Mesenchymal stem cell (in vitro differentiated cells and primary cell): ENCODE data around the gene IGF1R.

Experiments
- DNase-seq: peaks from one replicate; pipeline ENCODE4 v3.0.0-alpha.2; 2013
- H2AFZ ChIP-seq: one replicate; pipeline ENCODE4 v1.6.1; 2013; ENCODE audit warnings: low read depth, mild to moderate bottlenecking, control low read depth, inconsistent platforms, low read length, moderate library complexity
- H2AK5ac ChIP-seq: 2 replicates; pipeline ENCODE4 v1.6.1; 2013; ENCODE audit warnings: low read length, moderate library complexity, mild to moderate bottlenecking, inconsistent platforms; ENCODE audit not compliant: severe bottlenecking
- H2BK120ac ChIP-seq: one replicate; pipeline ENCODE4 v1.6.1; 2013; ENCODE audit warnings: low read depth, mild to moderate bottlenecking, inconsistent platforms, low read length, moderate library complexity
- H2BK12ac ChIP-seq, 2 experiments: one replicate each; pipeline ENCODE4 v1.6.1; 2013; ENCODE audit warnings: inconsistent platforms in 2 of 2, low read length in 2 of 2, mild to moderate bottlenecking in 2 of 2, moderate library complexity in 2 of 2, control low read depth in 1 of 2
- H2BK15ac ChIP-seq: one replicate; pipeline ENCODE4 v1.6.1; 2013; ENCODE audit warnings: mild to moderate bottlenecking, low read depth, inconsistent platforms; ENCODE audit not compliant: poor library complexity, severe bottlenecking
- H2BK5ac ChIP-seq: 2 replicates; pipeline ENCODE4 v1.6.1; 2013; ENCODE audit warnings: low read depth, mild to moderate bottlenecking, low read length, control low read depth, inconsistent platforms; ENCODE audit not compliant: poor library complexity, severe bottlenecking
- H3K14ac ChIP-seq, 2 experiments: one replicate each; pipeline ENCODE4 v1.6.1; 2013; ENCODE audit warnings: inconsistent platforms in 2 of 2, low read length in 2 of 2, control low read depth in 1 of 2, mild to moderate bottlenecking in 1 of 2, moderate library complexity in 1 of 2
- H3K18ac ChIP-seq, 2 experiments: one replicate each; pipeline ENCODE4 v1.6.1; 2013; ENCODE audit warnings: inconsistent platforms in 2 of 2, low read length in 2 of 2, control low read depth in 1 of 2, low read depth in 1 of 2, mild to moderate bottlenecking in 1 of 2
- H3K23ac ChIP-seq, 2 experiments: one replicate each; pipeline ENCODE4 v1.6.1; 2013; ENCODE audit warnings: inconsistent platforms in 2 of 2, low read length in 2 of 2, mild to moderate bottlenecking in 2 of 2, moderate library complexity in 2 of 2, control low read depth in 1 of 2
- H3K27ac ChIP-seq: 2 replicates; pipeline ENCODE4 v1.5.1; 2013; ENCODE audit warnings: mild to moderate bottlenecking, moderate library complexity, low read length, control low read depth, inconsistent platforms; ENCODE audit not compliant: poor library complexity, severe bottlenecking
- H3K27me3 ChIP-seq, 2 experiments: 2 replicates each; pipeline versions ENCODE4 v1.6.1 to v1.7.0; 2013; ENCODE audit warnings: low read length in 2 of 2, mild to moderate bottlenecking in 2 of 2, moderate library complexity in 2 of 2, control low read depth in 1 of 2, inconsistent platforms in 1 of 2; ENCODE audit not compliant: control insufficient read depth in 1 of 2, insufficient read depth in 1 of 2
- H3K36me3 ChIP-seq, 2 experiments: 2 replicates each; pipeline versions ENCODE4 v1.6.1 to v1.7.0; 2013; ENCODE audit warnings: low read length in 2 of 2, control low read depth in 1 of 2, inconsistent platforms in 1 of 2, low read depth in 1 of 2, mild to moderate bottlenecking in 1 of 2; ENCODE audit not compliant: insufficient read depth in 2 of 2, control insufficient read depth in 1 of 2
- H3K4ac ChIP-seq, 2 experiments: one replicate each; pipeline ENCODE4 v1.6.1; 2013; ENCODE audit warnings: inconsistent platforms in 2 of 2, low read length in 2 of 2, mild to moderate bottlenecking in 2 of 2, moderate library complexity in 2 of 2, control low read depth in 1 of 2, low read depth in 1 of 2
- H3K4me1 ChIP-seq: 2 replicates; pipeline ENCODE4 v1.6.1; 2013; ENCODE audit warnings: low read depth, low read length, control low read depth; ENCODE audit not compliant: control insufficient read depth, insufficient read depth
- H3K4me2 ChIP-seq: 2 replicates; pipeline ENCODE4 v1.6.1; 2013; ENCODE audit warnings: low read length, mild to moderate bottlenecking, inconsistent platforms; ENCODE audit not compliant: poor library complexity, severe bottlenecking
- H3K4me3 ChIP-seq, 2 experiments: 2 replicates each; pipeline versions ENCODE4 v1.5.1 to v1.7.0; 2013; ENCODE audit warnings: low read length in 2 of 2, mild to moderate bottlenecking in 2 of 2, control low read depth in 1 of 2, low read depth in 1 of 2; ENCODE audit not compliant: insufficient read depth in 1 of 2
- H3K79me1 ChIP-seq: replicated peaks from 2 replicates; pipeline ENCODE4 v1.6.1; 2013; ENCODE audit warnings: mild to moderate bottlenecking, control low read depth, low read length, inconsistent platforms; ENCODE audit not compliant: poor library complexity, severe bottlenecking
- H3K9ac ChIP-seq: 2 replicates; pipeline ENCODE4 v1.7.0; 2013; ENCODE audit warnings: mild to moderate bottlenecking, low read length, moderate library complexity
- H3K9me3 ChIP-seq: 2 replicates; pipeline ENCODE4 v1.7.0; 2013; ENCODE audit warnings: mild to moderate bottlenecking, low read length; ENCODE audit not compliant: control insufficient read depth
- H4K8ac ChIP-seq: one replicate; pipeline ENCODE4 v1.6.1; 2013; ENCODE audit warnings: inconsistent platforms, mild to moderate bottlenecking, low read length, moderate library complexity
- H4K91ac ChIP-seq: one replicate; pipeline ENCODE4 v1.6.1; 2013; ENCODE audit warnings: mild to moderate bottlenecking, low read length, inconsistent platforms
- WGBS: methylation state at CpG from one replicate; pipeline ENCODE4 v1.1.7; 2013; ENCODE audit warnings: mixed read lengths; 5-methylcytosine and 5-hydroxymethylcytosine counted together

IGF1R gene

GRCh38 chr15:98803228-98804056, 155.1 kb downstream of the IGF1R start:
- no peaks in the 10 kb centered on the region for H3K36me3 ChIP-seq
- no peak overlapping the region for H3K4me2 ChIP-seq
- H3K4ac ChIP-seq = no peak overlapping the region
- H2BK5ac ChIP-seq = no peak overlapping the region
- peak overlapping the region in 1 of 2 experiments; percentile 67 for H3K23ac ChIP-seq
- no peak overlapping the region for H3K27ac ChIP-seq
- no peak overlapping the region for H2BK15ac ChIP-seq
- peaks cover 25% of the 10 kb centered on the region for H3K4me1 ChIP-seq
- H3K4me3 ChIP-seq = no peak overlapping the region
- H3K9me3 ChIP-seq = no peaks in the 10 kb centered on the region
- H4K8ac ChIP-seq = no peak overlapping the region
- no peak overlapping the region for H2AK5ac ChIP-seq
- no peaks in the 10 kb centered on the region for H3K27me3 ChIP-seq
- H2AFZ ChIP-seq = no peak overlapping the region
- 91% methylated on average over 9 of the region's 14 CpGs for WGBS
- no peak overlapping the region for H2BK12ac ChIP-seq
- no peak overlapping the region for H4K91ac ChIP-seq
- H2BK120ac ChIP-seq = no peak overlapping the region
- H3K9ac ChIP-seq = no peak overlapping the region
- H3K79me1 ChIP-seq = peaks cover 24% of the 10 kb centered on the region
- no peak overlapping the region for H3K18ac ChIP-seq
- H3K14ac ChIP-seq = no peak overlapping the region
- peak; percentile 52 for DNase-seq

- no peak overlapping the region for H3K9ac ChIP-seq
- peaks cover 24% of the 10 kb centered on the region for H3K4me1 ChIP-seq
- no peaks in the 10 kb centered on the region for H3K9me3 ChIP-seq
- H3K79me1 ChIP-seq = peaks cover 27% of the 10 kb centered on the region
- peak; percentile 24 for DNase-seq
- peaks cover 0 to under 1% of the 10 kb centered on the region in 2 experiments for H3K36me3 ChIP-seq
- no peaks in the 10 kb centered on the region for H3K27me3 ChIP-seq
- H2BK120ac ChIP-seq = no peak overlapping the region
- H3K4ac ChIP-seq = no peak overlapping the region
- H3K14ac ChIP-seq = no peak overlapping the region
- no peak overlapping the region for H3K27ac ChIP-seq
- H4K91ac ChIP-seq = no peak overlapping the region
- H4K8ac ChIP-seq = no peak overlapping the region
- no peak overlapping the region for H2BK5ac ChIP-seq
- H2AK5ac ChIP-seq = no peak overlapping the region
- H3K4me3 ChIP-seq = no peak overlapping the region
- 97% methylated on average over 5 of the region's 5 CpGs for whole genome bisulfite sequencing
- no peak overlapping the region for H3K23ac ChIP-seq
- no peak overlapping the region for H2BK12ac ChIP-seq
- no peak overlapping the region for H2AFZ ChIP-seq
- no peak overlapping the region for H3K4me2 ChIP-seq
- H3K18ac ChIP-seq = no peak overlapping the region
- H2BK15ac ChIP-seq = no peak overlapping the region
Measured at GRCh38 chr15:98804057-98804380, 155.7 kb downstream of the IGF1R start.

- no peak overlapping the region for H2BK120ac ChIP-seq
- peak overlapping the region in 1 of 2 experiments; percentile 31 for H3K23ac ChIP-seq
- no peaks in the 10 kb centered on the region for H3K27me3 ChIP-seq
- no peak overlapping the region for H3K27ac ChIP-seq
- peak overlapping the region; percentile 2 for H4K8ac ChIP-seq
- no peak overlapping the region for H4K91ac ChIP-seq
- 77% methylated on average over 12 of the region's 12 CpGs for WGBS
- H2AFZ ChIP-seq = no peak overlapping the region
- H2BK12ac ChIP-seq = peak overlapping the region; percentile 16 to 38
- H2BK5ac ChIP-seq = no peak overlapping the region
- peaks cover 38% of the 10 kb centered on the region for H3K79me1 ChIP-seq
- H3K4me1 ChIP-seq = peaks cover 23% of the 10 kb centered on the region
- DNase-seq = peak; percentile 34
- H3K18ac ChIP-seq = peak overlapping the region in 1 of 2 experiments; percentile 28
- peaks cover 0 to 4% of the 10 kb centered on the region in 2 experiments for H3K36me3 ChIP-seq
- no peaks in the 10 kb centered on the region for H3K9me3 ChIP-seq
- no peak overlapping the region for H2BK15ac ChIP-seq
- no peak overlapping the region for H3K4me3 ChIP-seq
- no peak overlapping the region for H2AK5ac ChIP-seq
- H3K4ac ChIP-seq = no peak overlapping the region
- H3K14ac ChIP-seq = peak overlapping the region in 1 of 2 experiments; percentile 74
- no peak overlapping the region for H3K4me2 ChIP-seq
- H3K9ac ChIP-seq = no peak overlapping the region
Measured at GRCh38 chr15:98805434-98806274, 157.3 kb downstream of the IGF1R start.

- H2BK5ac ChIP-seq = no peak overlapping the region
- H3K4me1 ChIP-seq = peaks cover 18% of the 10 kb centered on the region
- peak overlapping the region in 1 of 2 experiments; percentile 74 for H3K14ac ChIP-seq
- H3K9me3 ChIP-seq = no peaks in the 10 kb centered on the region
- no peak for DNase-seq
- H3K18ac ChIP-seq = no peak overlapping the region
- peaks cover 38% of the 10 kb centered on the region for H3K79me1 ChIP-seq
- no peaks in the 10 kb centered on the region for H3K27me3 ChIP-seq
- H3K9ac ChIP-seq = no peak overlapping the region
- peak overlapping the region; percentile 28 for H4K91ac ChIP-seq
- H3K23ac ChIP-seq = no peak overlapping the region
- H3K27ac ChIP-seq = no peak overlapping the region
- no peak overlapping the region for H2BK120ac ChIP-seq
- 98% methylated on average over 7 of the region's 9 CpGs for WGBS
- H2BK12ac ChIP-seq = no peak overlapping the region
- H2BK15ac ChIP-seq = no peak overlapping the region
- no peak overlapping the region for H2AK5ac ChIP-seq
- H4K8ac ChIP-seq = no peak overlapping the region
- no peak overlapping the region for H2AFZ ChIP-seq
- no peak overlapping the region for H3K4me2 ChIP-seq
- H3K4me3 ChIP-seq = no peak overlapping the region
- no peak overlapping the region for H3K4ac ChIP-seq
- H3K36me3 ChIP-seq = peaks cover 0 to 4% of the 10 kb centered on the region in 2 experiments
Measured at GRCh38 chr15:98806275-98806895, 158.0 kb downstream of the IGF1R start.
